HFF-Myc (cell line): Measurements from ENCODE around the gene SAMD1.

Source experiments
- DNase-seq: peaks from one replicate; pipeline ENCODE4 v3.0.0-alpha.2; 2011; ENCODE audit warnings: low read depth; ENCODE audit errors: extremely low read depth
- H3K4me3 ChIP-seq: replicated peaks from 2 replicates; pipeline ENCODE4 v1.5.1; 2011; ENCODE audit warnings: low read depth, mild to moderate bottlenecking, control low read depth, low read length
- TF ChIP-seq, protein P1 (sequence below): IDR thresholded peaks from 2 replicates; pipeline ENCODE4 v1.5.1; 2012; ENCODE audit warnings: mild to moderate bottlenecking, low read depth, low read length, control low read depth; ENCODE audit errors: missing control alignments

Gene SAMD1

GRCh38 chr19:14118165-14119051 lies 27.9 kb upstream of the SAMD1 start:
- DNase-seq = no peak
- TF ChIP-seq, protein P1, sequence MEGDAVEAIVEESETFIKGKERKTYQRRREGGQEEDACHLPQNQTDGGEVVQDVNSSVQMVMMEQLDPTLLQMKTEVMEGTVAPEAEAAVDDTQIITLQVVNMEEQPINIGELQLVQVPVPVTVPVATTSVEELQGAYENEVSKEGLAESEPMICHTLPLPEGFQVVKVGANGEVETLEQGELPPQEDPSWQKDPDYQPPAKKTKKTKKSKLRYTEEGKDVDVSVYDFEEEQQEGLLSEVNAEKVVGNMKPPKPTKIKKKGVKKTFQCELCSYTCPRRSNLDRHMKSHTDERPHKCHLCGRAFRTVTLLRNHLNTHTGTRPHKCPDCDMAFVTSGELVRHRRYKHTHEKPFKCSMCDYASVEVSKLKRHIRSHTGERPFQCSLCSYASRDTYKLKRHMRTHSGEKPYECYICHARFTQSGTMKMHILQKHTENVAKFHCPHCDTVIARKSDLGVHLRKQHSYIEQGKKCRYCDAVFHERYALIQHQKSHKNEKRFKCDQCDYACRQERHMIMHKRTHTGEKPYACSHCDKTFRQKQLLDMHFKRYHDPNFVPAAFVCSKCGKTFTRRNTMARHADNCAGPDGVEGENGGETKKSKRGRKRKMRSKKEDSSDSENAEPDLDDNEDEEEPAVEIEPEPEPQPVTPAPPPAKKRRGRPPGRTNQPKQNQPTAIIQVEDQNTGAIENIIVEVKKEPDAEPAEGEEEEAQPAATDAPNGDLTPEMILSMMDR = no peak
- peak overlapping the region; percentile 38 for H3K4me3 ChIP-seq

- peak within 1 kb of the TSS; percentile 62 for H3K4me3 ChIP-seq
- TF ChIP-seq, protein P1 = no peak
- peak; percentile 90 for DNase-seq
Observed at GRCh38 chr19:14117668-14118164, 27.2 kb upstream of the SAMD1 start, which contains the start of gene PRKACA. Gene PRKACA, minus strand, starts transcription at chr19:14117762. Its CDS starts 215 bp downstream, at chr19:14117547.

- DNase-seq = no peak
- H3K4me3 ChIP-seq = peak overlapping the region; percentile 62
- TF ChIP-seq, protein P1 = no peak
Observed at GRCh38 chr19:14116918-14117578, 26.5 kb upstream of the SAMD1 start.

DNA sequence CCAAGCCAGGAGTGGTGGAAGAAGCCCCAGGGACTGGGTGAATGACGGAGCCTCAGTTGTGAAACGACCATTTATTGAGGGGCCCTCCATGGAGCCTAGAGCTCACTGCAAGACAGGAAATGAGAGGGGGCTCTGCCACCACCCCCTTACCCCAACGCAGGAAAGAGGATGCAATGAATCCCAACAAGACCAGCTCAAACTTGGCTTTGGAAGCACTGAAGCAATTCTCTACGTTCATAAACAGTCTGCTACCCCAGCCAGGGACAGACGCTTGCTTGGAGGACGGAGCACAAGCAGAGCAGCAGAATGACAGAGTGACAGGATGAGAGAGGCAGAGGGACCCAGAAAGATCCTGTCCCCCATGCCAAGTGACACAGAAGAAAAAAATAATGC lies 26.0 kb upstream of the SAMD1 start:
- H3K4me3 ChIP-seq = peak overlapping the region; percentile 62
- TF ChIP-seq, protein P1 = no peak
- no peak for DNase-seq

DNA sequence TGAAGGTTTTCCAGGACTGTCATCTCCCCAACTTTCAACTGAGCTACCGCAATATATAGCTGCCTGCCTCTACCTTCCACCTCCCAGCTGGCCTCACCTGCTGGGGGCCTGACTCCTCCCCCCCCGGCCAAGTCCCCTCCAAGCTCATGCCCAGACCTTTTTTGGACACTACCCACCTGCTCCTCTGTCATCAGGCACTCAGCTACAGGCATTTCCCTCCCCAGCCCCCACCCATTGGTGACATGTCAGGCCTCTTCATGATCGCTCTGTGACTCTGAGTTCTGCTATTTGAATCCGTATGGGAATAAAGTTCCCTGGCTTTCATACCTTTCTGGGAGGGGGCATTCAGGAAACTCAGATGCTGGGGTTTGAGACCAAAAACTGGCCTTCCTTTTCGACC lies 25.2 kb upstream of the SAMD1 start:
- TF ChIP-seq, protein P1 = no peak
- peak overlapping the region; percentile 62; the same call in 1 of the 2 replicates for H3K4me3 ChIP-seq
- no peak for DNase-seq

DNA sequence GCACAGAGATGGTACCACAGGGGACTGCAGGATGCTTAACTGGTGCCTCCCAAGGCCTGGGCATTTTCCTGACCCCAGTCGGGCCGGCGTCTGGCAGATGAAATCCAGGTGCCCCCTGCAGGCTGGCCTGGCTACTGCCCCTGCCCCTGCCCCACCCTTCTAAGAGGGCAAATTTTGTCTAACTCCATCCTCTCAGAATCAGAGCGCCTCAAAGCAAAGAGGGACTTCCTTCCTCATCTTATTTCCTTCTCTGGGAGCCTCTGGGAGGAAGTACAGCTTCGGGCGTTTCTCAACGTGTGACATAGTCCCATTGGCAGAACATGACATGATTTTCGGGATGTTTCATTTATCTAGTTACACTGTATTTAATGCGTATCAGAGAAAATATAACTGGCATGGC lies 24.3 kb upstream of the SAMD1 start:
- H3K4me3 ChIP-seq = no peak overlapping the region
- DNase-seq = no peak
- TF ChIP-seq, protein P1 = peak; percentile 58
